ENCODE results near the gene PRKCE. TPM values are rescaled to one million over a fixed set of nuclear protein-coding genes. Genes with fewer than 3 reads are reported as not detected.

The PRKCE gene
- total RNA-seq, 2 experiments from 2014 or later = 17.0 to 42.1 TPM

- H3K9me3 ChIP-seq (ENCODE audit: low read length) = no peaks in the 10 kb centered on the region
- H3K4me2 ChIP-seq (ENCODE audit: low read length) = no peak overlapping the region
- no peaks in the 10 kb centered on the region for H3K36me3 ChIP-seq (ENCODE audit: insufficient read depth, low read length)
- H4K20me1 ChIP-seq (ENCODE audit: insufficient read depth, low read length) = peaks cover 5% of the 10 kb centered on the region; the same call in 1 of the 2 replicates
- H3K79me2 ChIP-seq (ENCODE audit: insufficient read depth, low read depth, low read length) = no peaks in the 10 kb centered on the region
- intact Hi-C loops (cut with micrococcal nuclease; ENCODE audit: unreplicated experiment) = no loop called here
- no peaks in the 10 kb centered on the region for H3K4me1 ChIP-seq (ENCODE audit: insufficient read depth, low read length, poor library complexity, severe bottlenecking)
- no peak overlapping the region for H3K4me3 ChIP-seq (ENCODE audit: low read depth, low read length, poor library complexity, severe bottlenecking)
- POLR2A ChIA-PET = no interaction called here
- no peak overlapping the region for H3K27ac ChIP-seq (ENCODE audit: low read depth, low read length, poor library complexity, severe bottlenecking)
- CTCF ChIA-PET (ENCODE audit: unreplicated experiment) = no interaction called here
- H3K9me2 ChIP-seq (ENCODE audit: insufficient read depth, low read length) = no peaks in the 10 kb centered on the region
- DNase-seq (ENCODE audit: low spot score) = no peak
- no peak overlapping the region for H2AFZ ChIP-seq (ENCODE audit: low read length)
- BruUV-seq (replicated peaks) = no TSS peak
- TF ChIP-seq CTCF (conservative IDR thresholded peaks at IDR 0.05; ENCODE audit: low read length) (no peak), EZH2phosphoT487 (IDR thresholded peaks at IDR 0.05; ENCODE audit: borderline replicate concordance, low read depth, low read length) (no peak)
Observed at GRCh38 chr2:45962177-45962921, 310.9 kb downstream of the PRKCE start.

- no TSS peak for BruUV-seq (replicated peaks)
- ChIA-PET POLR2A (no interaction called here), CTCF (ENCODE audit: unreplicated experiment) (no interaction called here)
- Histone ChIP-seq H3K4me3 (ENCODE audit: low read depth, low read length, poor library complexity, severe bottlenecking) (no peak overlapping the region), H3K9me2 (ENCODE audit: insufficient read depth, low read length) (no peaks in the 10 kb centered on the region), H3K9me3 (ENCODE audit: low read length) (no peaks in the 10 kb centered on the region), H3K4me2 (ENCODE audit: low read length) (no peak overlapping the region), H3K27ac (ENCODE audit: low read depth, low read length, poor library complexity, severe bottlenecking) (no peak overlapping the region), H3K4me1 (ENCODE audit: insufficient read depth, low read length, poor library complexity, severe bottlenecking) (no peaks in the 10 kb centered on the region), H2AFZ (ENCODE audit: low read length) (no peak overlapping the region), H3K36me3 (ENCODE audit: insufficient read depth, low read length) (no peaks in the 10 kb centered on the region), H3K79me2 (ENCODE audit: insufficient read depth, low read depth, low read length) (no peaks in the 10 kb centered on the region), H4K20me1 (ENCODE audit: insufficient read depth, low read length) (peaks cover 5% of the 10 kb centered on the region; the same call in 1 of the 2 replicates)
- TF ChIP-seq CTCF (conservative IDR thresholded peaks at IDR 0.05; ENCODE audit: low read length) (no peak), EZH2phosphoT487 (IDR thresholded peaks at IDR 0.05; ENCODE audit: borderline replicate concordance, low read depth, low read length) (no peak)
- intact Hi-C loops (cut with micrococcal nuclease; ENCODE audit: unreplicated experiment) = no loop called here
- no peak for DNase-seq (ENCODE audit: low spot score)
Observed at GRCh38 chr2:45963816-45964215, 312.3 kb downstream of the PRKCE start.

- ChIA-PET POLR2A (no interaction called here), CTCF (ENCODE audit: unreplicated experiment) (no interaction called here)
- Histone ChIP-seq H3K79me2 (ENCODE audit: insufficient read depth, low read depth, low read length) (no peaks in the 10 kb centered on the region), H3K36me3 (ENCODE audit: insufficient read depth, low read length) (no peaks in the 10 kb centered on the region), H3K9me3 (ENCODE audit: low read length) (no peaks in the 10 kb centered on the region), H2AFZ (ENCODE audit: low read length) (no peak overlapping the region), H3K4me1 (ENCODE audit: insufficient read depth, low read length, poor library complexity, severe bottlenecking) (no peaks in the 10 kb centered on the region), H3K4me2 (ENCODE audit: low read length) (no peak overlapping the region), H3K4me3 (ENCODE audit: low read depth, low read length, poor library complexity, severe bottlenecking) (no peak overlapping the region), H4K20me1 (ENCODE audit: insufficient read depth, low read length) (peaks cover 5% of the 10 kb centered on the region; the same call in 1 of the 2 replicates), H3K27ac (ENCODE audit: low read depth, low read length, poor library complexity, severe bottlenecking) (no peak overlapping the region), H3K9me2 (ENCODE audit: insufficient read depth, low read length) (no peaks in the 10 kb centered on the region)
- no peak for DNase-seq (ENCODE audit: low spot score)
- intact Hi-C loops (cut with micrococcal nuclease; ENCODE audit: unreplicated experiment) = no loop called here
- no TSS peak for BruUV-seq (replicated peaks)
- TF ChIP-seq EZH2phosphoT487 (IDR thresholded peaks at IDR 0.05; ENCODE audit: borderline replicate concordance, low read depth, low read length) (no peak), CTCF (conservative IDR thresholded peaks at IDR 0.05; ENCODE audit: low read length) (no peak)
Observed at GRCh38 chr2:45964223-45964841, 312.9 kb downstream of the PRKCE start.

Data from OCI-LY7 (cell line).